MM.1S (cell line): ENCODE measurements around the gene APH1B.

Source experiments
- EZH2 ChIP-seq: fragments of 300-600 bp; sonication (generic); optimal IDR thresholded peaks from 2 replicates; pipeline ENCODE3; 2017; ENCODE audit warnings: low read depth, mild to moderate bottlenecking, antibody characterized with exemption, low read length, mixed read lengths
- EZH2phosphoT487 ChIP-seq: fragments of 300-600 bp; sonication (generic); IDR thresholded peaks from 2 replicates; pipeline ENCODE4 v1.6.1; 2018; ENCODE audit warnings: antibody characterized with exemption, low read length
- TF ChIP-seq, protein P1 (sequence below): fragments of 300-600 bp; sonication (generic); IDR thresholded peaks from 2 replicates; pipeline ENCODE4 v1.5.1; 2016; ENCODE audit warnings: antibody characterized with exemption, low read length, mixed read lengths

DNA sequence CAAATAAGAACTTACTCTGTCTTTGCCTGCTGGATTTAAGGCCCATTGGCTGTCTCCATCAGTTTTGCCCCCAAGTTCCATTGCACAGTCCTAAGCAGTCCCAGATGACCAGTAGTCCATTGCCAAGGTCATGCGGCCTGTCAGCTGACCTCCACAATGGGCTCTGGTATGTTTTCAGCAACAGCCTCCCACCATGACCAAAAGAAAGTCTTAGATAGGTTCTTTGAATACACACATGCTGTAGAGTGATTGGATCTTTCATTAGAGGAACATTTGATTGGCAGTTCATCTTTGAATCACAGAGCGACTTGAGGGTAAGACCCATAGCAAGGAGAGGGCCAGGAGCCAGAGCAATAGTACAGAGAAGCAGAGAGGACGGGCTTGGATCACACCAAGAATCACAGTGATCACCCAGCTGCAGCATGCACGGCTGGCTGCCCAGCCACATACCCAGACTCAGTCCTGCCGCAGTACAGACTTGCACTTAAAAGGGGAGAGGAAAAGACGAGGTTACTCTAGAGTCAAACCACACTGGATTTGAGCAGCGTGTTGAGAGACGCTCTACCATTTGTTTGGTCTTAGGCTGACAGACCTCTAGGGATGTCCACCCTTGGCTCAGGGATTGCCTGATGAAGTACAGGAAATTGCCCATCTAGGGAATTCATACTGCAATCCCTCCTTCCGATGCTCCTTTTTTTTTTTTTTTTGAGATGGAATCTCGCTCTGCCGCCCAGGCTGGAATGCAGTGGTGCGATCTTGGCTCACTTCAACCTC lies 50.4 kb downstream of the APH1B start:
- TF ChIP-seq EZH2 (no peak), EZH2phosphoT487 (no peak)
- TF ChIP-seq, protein P1, sequence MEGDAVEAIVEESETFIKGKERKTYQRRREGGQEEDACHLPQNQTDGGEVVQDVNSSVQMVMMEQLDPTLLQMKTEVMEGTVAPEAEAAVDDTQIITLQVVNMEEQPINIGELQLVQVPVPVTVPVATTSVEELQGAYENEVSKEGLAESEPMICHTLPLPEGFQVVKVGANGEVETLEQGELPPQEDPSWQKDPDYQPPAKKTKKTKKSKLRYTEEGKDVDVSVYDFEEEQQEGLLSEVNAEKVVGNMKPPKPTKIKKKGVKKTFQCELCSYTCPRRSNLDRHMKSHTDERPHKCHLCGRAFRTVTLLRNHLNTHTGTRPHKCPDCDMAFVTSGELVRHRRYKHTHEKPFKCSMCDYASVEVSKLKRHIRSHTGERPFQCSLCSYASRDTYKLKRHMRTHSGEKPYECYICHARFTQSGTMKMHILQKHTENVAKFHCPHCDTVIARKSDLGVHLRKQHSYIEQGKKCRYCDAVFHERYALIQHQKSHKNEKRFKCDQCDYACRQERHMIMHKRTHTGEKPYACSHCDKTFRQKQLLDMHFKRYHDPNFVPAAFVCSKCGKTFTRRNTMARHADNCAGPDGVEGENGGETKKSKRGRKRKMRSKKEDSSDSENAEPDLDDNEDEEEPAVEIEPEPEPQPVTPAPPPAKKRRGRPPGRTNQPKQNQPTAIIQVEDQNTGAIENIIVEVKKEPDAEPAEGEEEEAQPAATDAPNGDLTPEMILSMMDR, result no peak
